ENCODE results near the gene TRIM47. TPM values are rescaled to one million over a fixed set of nuclear protein-coding genes. Genes with fewer than 3 reads are reported as not detected.
A peak's percentile ranks its signal among the peaks of the same experiment; 100 is the strongest.
"Not testable (repeated sequence)": the region's sequence is repeated elsewhere in the genome, so short reads cannot be mapped to it uniquely, and the experiment has no call there.

TRIM47 gene
- total RNA-seq, 2 experiments from 2014 or later, result 25.9 to 41.9 TPM

- intact Hi-C loops (cut with micrococcal nuclease; ENCODE audit: unreplicated experiment), result no loop called here
- no peak overlapping the region for H3K4me2 ChIP-seq (ENCODE audit: low read length)
- no peak for DNase-seq (ENCODE audit: low spot score)
- H4K20me1 ChIP-seq (ENCODE audit: insufficient read depth, low read length), result no peaks in the 10 kb centered on the region
- peaks cover 16% of the 10 kb centered on the region for H3K4me1 ChIP-seq (ENCODE audit: insufficient read depth, low read length, poor library complexity, severe bottlenecking)
- H2AFZ ChIP-seq (ENCODE audit: low read length), result no peak overlapping the region
- H3K4me3 ChIP-seq (ENCODE audit: low read depth, low read length, poor library complexity, severe bottlenecking), result no peak overlapping the region
- peaks cover 38% of the 10 kb centered on the region for H3K36me3 ChIP-seq (ENCODE audit: insufficient read depth, low read length)
- peaks cover 20% of the 10 kb centered on the region for H3K79me2 ChIP-seq (ENCODE audit: insufficient read depth, low read depth, low read length)
- no peak for TF ChIP-seq EZH2phosphoT487 (IDR thresholded peaks at IDR 0.05; ENCODE audit: borderline replicate concordance, low read depth, low read length)
- TF ChIP-seq CTCF (conservative IDR thresholded peaks at IDR 0.05; ENCODE audit: low read length), result no peak
- no TSS peak for BruUV-seq (replicated peaks)
- H3K27ac ChIP-seq (ENCODE audit: low read depth, low read length, poor library complexity, severe bottlenecking), result no peak overlapping the region
- no peaks in the 10 kb centered on the region for H3K9me2 ChIP-seq (ENCODE audit: insufficient read depth, low read length)
- no peaks in the 10 kb centered on the region for H3K9me3 ChIP-seq (ENCODE audit: low read length)
- ChIA-PET POLR2A (no interaction called here), CTCF (ENCODE audit: unreplicated experiment) (interaction anchor here (0.8 kb wide), 1 partner anchor 204 kb away, joined by 4 read pairs; no protein-coding TSS in a partner anchor)
Measured at GRCh38 chr17:75891022-75891604, 12.7 kb upstream of the TRIM47 start.

- Histone ChIP-seq H3K9me3 (ENCODE audit: low read length) (no peaks in the 10 kb centered on the region), H4K20me1 (ENCODE audit: insufficient read depth, low read length) (no peaks in the 10 kb centered on the region), H3K4me2 (ENCODE audit: low read length) (no peak overlapping the region), H3K27ac (ENCODE audit: low read depth, low read length, poor library complexity, severe bottlenecking) (no peak overlapping the region), H3K4me3 (ENCODE audit: low read depth, low read length, poor library complexity, severe bottlenecking) (no peak overlapping the region), H2AFZ (ENCODE audit: low read length) (no peak overlapping the region), H3K9me2 (ENCODE audit: insufficient read depth, low read length) (no peaks in the 10 kb centered on the region), H3K4me1 (ENCODE audit: insufficient read depth, low read length, poor library complexity, severe bottlenecking) (peaks cover 2% of the 10 kb centered on the region), H3K79me2 (ENCODE audit: insufficient read depth, low read depth, low read length) (peaks cover 5% of the 10 kb centered on the region; the same call in 1 of the 2 replicates), H3K36me3 (ENCODE audit: insufficient read depth, low read length) (peaks cover 38% of the 10 kb centered on the region)
- intact Hi-C loops (cut with micrococcal nuclease; ENCODE audit: unreplicated experiment), result no loop called here
- POLR2A ChIA-PET, result interaction anchor here (0.7 kb wide), 2 partner anchors 30 to 556 kb away, joined by 4 to 5 read pairs; no protein-coding TSS in a partner anchor
- no peak for DNase-seq (ENCODE audit: low spot score)
- TSS peak; percentile 82 for BruUV-seq (replicated peaks)
- TF ChIP-seq CTCF (conservative IDR thresholded peaks at IDR 0.05; ENCODE audit: low read length) (peak; percentile 35), EZH2phosphoT487 (IDR thresholded peaks at IDR 0.05; ENCODE audit: borderline replicate concordance, low read depth, low read length) (no peak)
- CTCF ChIA-PET (ENCODE audit: unreplicated experiment), result no interaction called here
Measured at GRCh38 chr17:75889454-75889853, 11.1 kb upstream of the TRIM47 start.

- Histone ChIP-seq H3K9me2 (ENCODE audit: insufficient read depth, low read length) (no peaks in the 10 kb centered on the region), H4K20me1 (ENCODE audit: insufficient read depth, low read length) (no peaks in the 10 kb centered on the region), H3K9me3 (ENCODE audit: low read length) (no peaks in the 10 kb centered on the region), H3K4me3 (ENCODE audit: low read depth, low read length, poor library complexity, severe bottlenecking) (no peak overlapping the region), H3K79me2 (ENCODE audit: insufficient read depth, low read depth, low read length) (no peaks in the 10 kb centered on the region), H3K4me1 (ENCODE audit: insufficient read depth, low read length, poor library complexity, severe bottlenecking) (no peaks in the 10 kb centered on the region), H3K4me2 (ENCODE audit: low read length) (no peak overlapping the region), H2AFZ (ENCODE audit: low read length) (no peak overlapping the region), H3K36me3 (ENCODE audit: insufficient read depth, low read length) (peaks cover 38% of the 10 kb centered on the region), H3K27ac (ENCODE audit: low read depth, low read length, poor library complexity, severe bottlenecking) (no peak overlapping the region)
- CTCF ChIA-PET (ENCODE audit: unreplicated experiment), result no interaction called here
- POLR2A ChIA-PET, result no interaction called here
- intact Hi-C loops (cut with micrococcal nuclease; ENCODE audit: unreplicated experiment), result no loop called here
- DNase-seq (ENCODE audit: low spot score), result no peak
- BruUV-seq (replicated peaks), result no TSS peak
- TF ChIP-seq CTCF (conservative IDR thresholded peaks at IDR 0.05; ENCODE audit: low read length) (no peak), EZH2phosphoT487 (IDR thresholded peaks at IDR 0.05; ENCODE audit: borderline replicate concordance, low read depth, low read length) (no peak)
Measured at GRCh38 chr17:75888484-75888883, 10.1 kb upstream of the TRIM47 start.

- H3K9me2 ChIP-seq (ENCODE audit: insufficient read depth, low read length); DNase-seq (ENCODE audit: low spot score); H3K4me3 ChIP-seq (ENCODE audit: low read depth, low read length, poor library complexity, severe bottlenecking); BruUV-seq (replicated peaks); H3K4me2 ChIP-seq (ENCODE audit: low read length); H3K79me2 ChIP-seq (ENCODE audit: insufficient read depth, low read depth, low read length); H3K9me3 ChIP-seq (ENCODE audit: low read length); H2AFZ ChIP-seq (ENCODE audit: low read length); H3K27ac ChIP-seq (ENCODE audit: low read depth, low read length, poor library complexity, severe bottlenecking); H3K4me1 ChIP-seq (ENCODE audit: insufficient read depth, low read length, poor library complexity, severe bottlenecking); CTCF ChIA-PET (ENCODE audit: unreplicated experiment); H4K20me1 ChIP-seq (ENCODE audit: insufficient read depth, low read length); intact Hi-C loops (cut with micrococcal nuclease; ENCODE audit: unreplicated experiment): not testable (repeated sequence)
- POLR2A ChIA-PET, result interaction anchor here (0.7 to 1.1 kb wide), 2 partner anchors 19 to 111 kb away, joined by 3 to 6 read pairs; partner anchors contain the start of gene MRPL38
- H3K36me3 ChIP-seq (ENCODE audit: insufficient read depth, low read length), result peaks cover 22% of the 10 kb centered on the region
Measured at GRCh38 chr17:75885860-75886259, 7.5 kb upstream of the TRIM47 start.
